OCI-LY1 (cell line): ENCODE results near the gene HOXB4.

ENCODE experiments used
- CTCF ChIP-seq: fragments of 200-600 bp; sonication (generic), shearing (Covaris generic); IDR thresholded peaks from 2 replicates; pipeline ENCODE4 v1.5.1; 2017; ENCODE audit warnings: mild to moderate bottlenecking, antibody characterized with exemption, low read length, moderate library complexity, mixed read lengths
- EZH2 ChIP-seq: fragments of 200-600 bp; sonication (generic), shearing (Covaris generic); IDR thresholded peaks from 2 replicates; pipeline ENCODE4 v1.8.0; 2017; ENCODE audit warnings: borderline replicate concordance, mixed run types, mild to moderate bottlenecking, antibody characterized with exemption, low read length, moderate library complexity, mixed read lengths

DNA sequence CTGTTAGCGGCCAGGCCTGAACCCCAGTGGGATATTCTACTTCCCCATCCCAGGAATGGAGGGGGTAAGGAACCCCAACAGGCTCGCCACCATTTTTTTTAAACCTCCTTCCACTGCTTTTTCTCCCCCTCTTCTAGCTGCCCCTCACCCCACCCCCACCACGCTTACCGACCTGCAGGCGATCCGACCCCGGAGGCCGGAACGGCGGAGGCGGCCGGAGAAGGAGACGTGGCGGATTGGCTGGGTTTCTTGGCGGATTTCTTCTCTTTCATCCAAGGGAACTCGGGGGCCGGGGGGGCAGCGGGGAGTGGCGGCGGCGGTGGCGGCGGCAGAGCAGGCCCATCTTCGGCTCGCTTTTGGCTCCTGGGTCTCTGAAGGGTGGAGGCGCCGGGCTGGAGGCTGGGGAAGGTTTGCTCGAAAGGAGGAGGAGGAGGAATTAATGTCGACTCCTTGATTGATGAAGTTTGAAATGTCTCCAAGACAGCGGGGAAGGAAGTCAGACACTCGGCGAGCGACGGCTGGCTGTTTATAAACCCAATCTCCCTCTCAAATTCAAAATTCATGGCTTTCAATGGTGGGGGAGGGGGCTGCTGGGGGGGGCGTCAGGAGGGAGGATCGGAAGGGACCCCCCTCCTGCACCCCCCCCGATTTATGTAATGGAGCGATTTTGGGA lies 33.7 kb downstream of the HOXB4 start:
- TF ChIP-seq CTCF (no peak), EZH2 (no peak)
